ENCODE results near the gene PCNX1.
"Not testable (repeated sequence)": the region's sequence is repeated elsewhere in the genome, so short reads cannot be mapped to it uniquely, and the experiment has no call there.

The PCNX1 gene

GRCh38 chr14:71022939-71023338 is 115.7 kb downstream of the PCNX1 start:
- DNase-seq, result no peak

- DNase-seq, result no peak
These were observed 122.0 kb downstream of the PCNX1 start for GRCh38 chr14:71029236-71029781.

- no peak for DNase-seq
These were observed 123.7 kb downstream of the PCNX1 start for GRCh38 chr14:71031000-71031399.

- no peak for DNase-seq
These were observed 129.2 kb downstream of the PCNX1 start for GRCh38 chr14:71036433-71036832.

GRCh38 chr14:71048393-71048792 is 141.1 kb downstream of the PCNX1 start:
- no peak for DNase-seq

- DNase-seq, result no peak
These were observed 142.3 kb downstream of the PCNX1 start for GRCh38 chr14:71049435-71050133.

GRCh38 chr14:71050227-71050823 is 143.1 kb downstream of the PCNX1 start:
- DNase-seq, result no peak

- DNase-seq, result no peak
These were observed 147.4 kb downstream of the PCNX1 start for GRCh38 chr14:71054706-71055105.

GRCh38 chr14:71056168-71056567 is 148.9 kb downstream of the PCNX1 start:
- no peak for DNase-seq

- no peak for DNase-seq
These were observed 153.0 kb downstream of the PCNX1 start for GRCh38 chr14:71060274-71060673.

GRCh38 chr14:71060825-71061455 is 153.7 kb downstream of the PCNX1 start:
- DNase-seq, result no peak

GRCh38 chr14:71061458-71061857 is 154.2 kb downstream of the PCNX1 start:
- no peak for DNase-seq

GRCh38 chr14:71062581-71063303 is 155.5 kb downstream of the PCNX1 start:
- DNase-seq, result no peak

- no peak for DNase-seq
These were observed 156.1 kb downstream of the PCNX1 start for GRCh38 chr14:71063351-71063750.

- not testable (repeated sequence) for DNase-seq
These were observed 157.5 kb downstream of the PCNX1 start for GRCh38 chr14:71064747-71065146.

GRCh38 chr14:71070169-71070568 is 162.9 kb downstream of the PCNX1 start:
- DNase-seq, result no peak

GRCh38 chr14:71071042-71071441 is 163.8 kb downstream of the PCNX1 start:
- no peak for DNase-seq

- DNase-seq, result no peak
These were observed 169.3 kb downstream of the PCNX1 start for GRCh38 chr14:71076462-71077092.

GRCh38 chr14:71078500-71078899 is 171.2 kb downstream of the PCNX1 start:
- DNase-seq, result no peak

GRCh38 chr14:71086567-71086966 is 179.3 kb downstream of the PCNX1 start:
- no peak for DNase-seq

GRCh38 chr14:71089971-71090370 is 182.7 kb downstream of the PCNX1 start:
- no peak for DNase-seq

- DNase-seq, result no peak
These were observed 187.5 kb downstream of the PCNX1 start for GRCh38 chr14:71094722-71095121.

- no peak for DNase-seq
These were observed 189.7 kb downstream of the PCNX1 start for GRCh38 chr14:71096947-71097346.

Measured in SIG-M5 (cell line).